Neural cell (in vitro differentiated cells): ENCODE measurements around the gene VAPA. TPM values are rescaled to one million over a fixed set of nuclear protein-coding genes. Genes with fewer than 3 reads are reported as not detected.

Experiments
- H2AFZ ChIP-seq: fragments of 200-600, 300-800 bp; sonication (generic), shearing (Covaris generic); 2 replicates; pipeline ENCODE4 v1.6.0; 2014; ENCODE audit warnings: low read depth, mild to moderate bottlenecking, antibody characterized with exemption, low read length, moderate library complexity
- H3F3A ChIP-seq: fragments of 200-600 bp; shearing (Covaris generic); 2 replicates; pipeline ENCODE4 v1.6.1; 2016; ENCODE audit warnings: mild to moderate bottlenecking, moderate library complexity, mixed read lengths, antibody characterized with exemption, low read length; ENCODE audit not compliant: insufficient read depth, poor library complexity, severe bottlenecking
- H3K27ac ChIP-seq: fragments of 200-600, 300-800 bp; sonication (generic), shearing (Covaris generic); 2 replicates; pipeline ENCODE4 v1.5.1; 2014; ENCODE audit warnings: mild to moderate bottlenecking, low read length, moderate library complexity
- H3K27me3 ChIP-seq: fragments of 300-800, 200-600 bp; sonication (generic), shearing (Covaris generic); 2 replicates; pipeline ENCODE4 v1.6.0; 2014; ENCODE audit warnings: mild to moderate bottlenecking, low read depth, low read length, moderate library complexity; ENCODE audit not compliant: insufficient read depth
- H3K36me3 ChIP-seq: fragments of 300-800, 200-600 bp; sonication (generic), shearing (Covaris generic); 2 replicates; pipeline ENCODE4 v1.5.1; 2014; ENCODE audit warnings: mild to moderate bottlenecking, antibody characterized with exemption, low read length, moderate library complexity; ENCODE audit not compliant: insufficient read depth
- H3K4me2 ChIP-seq: fragments of 300-800, 200-600 bp; sonication (generic), shearing (Covaris generic); 2 replicates; pipeline ENCODE4 v1.6.0; 2014; ENCODE audit warnings: mild to moderate bottlenecking, low read length
- H3K4me3 ChIP-seq: fragments of 300-800, 200-600 bp; sonication (generic), shearing (Covaris generic); 2 replicates; pipeline ENCODE4 v1.5.1; 2014; ENCODE audit warnings: mild to moderate bottlenecking, low read length, moderate library complexity
- H3K79me2 ChIP-seq: fragments of 200-600 bp; shearing (Covaris generic); replicated peaks from 2 replicates; pipeline ENCODE4 v1.6.0; 2014; ENCODE audit warnings: mild to moderate bottlenecking, low read length, moderate library complexity; ENCODE audit not compliant: insufficient read depth
- H3K9ac ChIP-seq: fragments of 300-800, 200-600 bp; sonication (generic), shearing (Covaris generic); 2 replicates; pipeline ENCODE4 v1.6.1; 2016; ENCODE audit warnings: mild to moderate bottlenecking, low read length, mixed read lengths
- H3K9me2 ChIP-seq: fragments of 200-600 bp; shearing (Covaris generic); 2 replicates; pipeline ENCODE4 v1.6.1; 2016; ENCODE audit warnings: mild to moderate bottlenecking, low read length, mixed read lengths; ENCODE audit not compliant: insufficient read depth
- H3K9me3 ChIP-seq: fragments of 200-600, 300-800 bp; sonication (generic), shearing (Covaris generic); 2 replicates; pipeline ENCODE4 v1.6.1; 2016; ENCODE audit warnings: mild to moderate bottlenecking, mixed run types, low read length, moderate library complexity, mixed read lengths
- H4K20me1 ChIP-seq: fragments of 200-600 bp; shearing (Covaris generic); 2 replicates; pipeline ENCODE4 v1.6.1; 2016; ENCODE audit warnings: mild to moderate bottlenecking, mixed run types; ENCODE audit not compliant: insufficient read depth
- EP300 ChIP-seq: fragments of 450-650 bp; conservative IDR thresholded peaks from 2 replicates; pipeline ENCODE4 v1.6.1; 2014; ENCODE audit warnings: antibody characterized with exemption, mild to moderate bottlenecking, moderate library complexity; ENCODE audit not compliant: poor library complexity, severe bottlenecking
- EZH2 ChIP-seq: fragments of 200-600, 300-800 bp; shearing (Covaris generic), sonication (generic); IDR thresholded peaks from 2 replicates; pipeline ENCODE4 v1.6.1; 2014; ENCODE audit warnings: antibody characterized with exemption, low read length, borderline replicate concordance, mild to moderate bottlenecking; ENCODE audit not compliant: insufficient read depth, poor library complexity, severe bottlenecking
- MXI1 ChIP-seq: fragments of 450-650 bp; conservative IDR thresholded peaks from 2 replicates; pipeline ENCODE4 v1.6.1; 2014; ENCODE audit warnings: antibody characterized with exemption, mild to moderate bottlenecking; ENCODE audit not compliant: poor library complexity, severe bottlenecking
- POLR2AphosphoS5 ChIP-seq: IDR thresholded peaks from 2 replicates; pipeline ENCODE4 v1.6.1; 2012
- RAD21 ChIP-seq: fragments of 450-650 bp; conservative IDR thresholded peaks from 2 replicates; pipeline ENCODE4 v1.6.1; 2014; ENCODE audit warnings: antibody characterized with exemption, mild to moderate bottlenecking, moderate library complexity
- REST ChIP-seq: IDR thresholded peaks from 2 replicates; pipeline ENCODE4 v1.6.1; 2012; ENCODE audit warnings: borderline replicate concordance
- SMC3 ChIP-seq: fragments of 450-650 bp; conservative IDR thresholded peaks from 2 replicates; pipeline ENCODE4 v1.6.1; 2014; ENCODE audit warnings: antibody characterized with exemption, mild to moderate bottlenecking, moderate library complexity; ENCODE audit not compliant: poor library complexity
- TAF1 ChIP-seq: IDR thresholded peaks from 2 replicates; pipeline ENCODE4 v1.6.1; 2012; ENCODE audit warnings: low read depth
- polyA plus RNA-seq: library from polyadenylated mRNA; depleted of rRNA; stranded (reverse); fragments of >200 nt; gene quantifications from 2 replicates; pipeline ENCODE4 v1.2.3, GENCODE V29; 2014
- TF ChIP-seq, protein P1 (sequence below): fragments of 450-650 bp; IDR thresholded peaks from 2 replicates; pipeline ENCODE4 v1.5.1; 2014; ENCODE audit warnings: antibody characterized with exemption, mild to moderate bottlenecking, moderate library complexity; ENCODE audit not compliant: poor library complexity, severe bottlenecking

The VAPA gene
- polyA plus RNA-seq, 1 donor from 2014 or later: 317 TPM

DNA sequence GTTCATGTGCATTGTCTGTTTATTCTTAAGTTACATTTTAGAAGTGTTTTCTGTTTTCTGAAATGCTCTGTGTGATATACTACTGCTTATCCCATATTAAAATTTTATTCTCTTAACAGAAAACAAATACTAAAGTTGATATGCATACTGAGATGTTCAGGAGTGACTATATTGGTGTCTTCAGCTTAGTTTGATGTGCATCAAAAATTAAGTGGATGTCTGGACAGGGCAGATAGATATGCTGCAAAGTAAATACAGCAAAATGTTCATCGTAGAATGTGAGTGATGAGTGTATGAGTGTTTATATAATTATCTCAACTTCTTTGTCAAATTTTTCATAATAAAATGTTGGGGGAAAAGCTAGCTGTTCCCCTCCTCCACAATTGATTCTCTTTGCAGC is 13.2 kb downstream of the VAPA start:
- H3K27me3 ChIP-seq: no peaks in the 10 kb centered on the region
- H3K9me2 ChIP-seq: no peaks in the 10 kb centered on the region
- TF ChIP-seq, protein P1, sequence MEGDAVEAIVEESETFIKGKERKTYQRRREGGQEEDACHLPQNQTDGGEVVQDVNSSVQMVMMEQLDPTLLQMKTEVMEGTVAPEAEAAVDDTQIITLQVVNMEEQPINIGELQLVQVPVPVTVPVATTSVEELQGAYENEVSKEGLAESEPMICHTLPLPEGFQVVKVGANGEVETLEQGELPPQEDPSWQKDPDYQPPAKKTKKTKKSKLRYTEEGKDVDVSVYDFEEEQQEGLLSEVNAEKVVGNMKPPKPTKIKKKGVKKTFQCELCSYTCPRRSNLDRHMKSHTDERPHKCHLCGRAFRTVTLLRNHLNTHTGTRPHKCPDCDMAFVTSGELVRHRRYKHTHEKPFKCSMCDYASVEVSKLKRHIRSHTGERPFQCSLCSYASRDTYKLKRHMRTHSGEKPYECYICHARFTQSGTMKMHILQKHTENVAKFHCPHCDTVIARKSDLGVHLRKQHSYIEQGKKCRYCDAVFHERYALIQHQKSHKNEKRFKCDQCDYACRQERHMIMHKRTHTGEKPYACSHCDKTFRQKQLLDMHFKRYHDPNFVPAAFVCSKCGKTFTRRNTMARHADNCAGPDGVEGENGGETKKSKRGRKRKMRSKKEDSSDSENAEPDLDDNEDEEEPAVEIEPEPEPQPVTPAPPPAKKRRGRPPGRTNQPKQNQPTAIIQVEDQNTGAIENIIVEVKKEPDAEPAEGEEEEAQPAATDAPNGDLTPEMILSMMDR: no peak
- TF ChIP-seq SMC3 (no peak), EZH2 (no peak), REST (no peak), TAF1 (no peak), EP300 (no peak), MXI1 (no peak), POLR2AphosphoS5 (no peak), RAD21 (no peak)
- H3K36me3 ChIP-seq: no peaks in the 10 kb centered on the region
- H3K27ac ChIP-seq: no peak overlapping the region
- peaks cover 18% of the 10 kb centered on the region for H4K20me1 ChIP-seq
- H3K9me3 ChIP-seq: no peaks in the 10 kb centered on the region
- peaks cover 98% of the 10 kb centered on the region for H3K79me2 ChIP-seq
- no peaks in the 10 kb centered on the region for H3F3A ChIP-seq
- no peak overlapping the region for H3K4me2 ChIP-seq
- no peak overlapping the region for H2AFZ ChIP-seq
- no peak overlapping the region for H3K4me3 ChIP-seq
- no peak overlapping the region for H3K9ac ChIP-seq

DNA sequence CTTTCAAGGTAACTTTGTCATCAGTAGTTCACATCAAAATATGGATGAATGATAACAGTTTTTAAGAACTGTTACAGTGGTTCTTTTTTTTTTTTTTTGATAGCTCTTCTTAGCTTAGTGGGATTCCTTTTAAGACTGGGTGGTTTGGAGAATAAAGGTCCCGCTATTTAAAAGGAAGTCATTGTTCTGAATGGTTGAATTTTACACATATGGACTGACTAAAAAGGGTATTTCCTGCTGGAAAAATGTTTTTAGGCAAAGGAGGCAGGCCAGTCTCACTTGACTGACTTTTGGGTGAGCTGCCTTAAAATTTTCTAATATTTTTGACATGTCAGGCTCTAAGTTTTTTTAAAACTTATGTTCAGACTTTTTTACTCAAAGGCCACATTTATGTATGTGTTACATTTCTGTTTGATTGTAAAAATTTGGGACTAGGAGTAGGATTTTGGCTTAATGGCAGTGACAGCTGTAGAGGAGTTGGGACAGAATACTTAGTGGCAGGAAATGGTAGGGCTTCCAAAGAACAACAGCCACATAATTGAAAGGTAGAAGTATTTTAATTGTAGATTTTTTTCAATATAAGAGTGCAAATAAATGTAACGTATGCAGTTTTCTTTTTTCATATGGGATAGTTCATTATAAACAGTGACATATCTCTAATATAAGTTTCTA is 13.7 kb downstream of the VAPA start:
- no peak overlapping the region for H2AFZ ChIP-seq
- no peaks in the 10 kb centered on the region for H3K9me3 ChIP-seq
- no peak overlapping the region for H3K4me3 ChIP-seq
- peaks cover 93% of the 10 kb centered on the region for H3K79me2 ChIP-seq
- H3K36me3 ChIP-seq: no peaks in the 10 kb centered on the region
- H3F3A ChIP-seq: no peaks in the 10 kb centered on the region
- TF ChIP-seq REST: no peak
- TF ChIP-seq TAF1: no peak
- TF ChIP-seq EP300: no peak
- TF ChIP-seq, protein P1: no peak
- TF ChIP-seq EZH2: no peak
- no peak for TF ChIP-seq MXI1
- no peak for TF ChIP-seq SMC3
- TF ChIP-seq RAD21: no peak
- no peak for TF ChIP-seq POLR2AphosphoS5
- H4K20me1 ChIP-seq: peaks cover 15% of the 10 kb centered on the region
- no peak overlapping the region for H3K4me2 ChIP-seq
- H3K9ac ChIP-seq: no peak overlapping the region
- H3K27me3 ChIP-seq: no peaks in the 10 kb centered on the region
- H3K9me2 ChIP-seq: no peaks in the 10 kb centered on the region
- no peak overlapping the region for H3K27ac ChIP-seq
